K562 (cell line): ENCODE results near the gene RHPN2. TPM values are rescaled to one million over a fixed set of nuclear protein-coding genes. Genes with fewer than 3 reads are reported as not detected.

Source experiments
- ARID3A ChIP-seq: IDR thresholded peaks from 2 replicates; pipeline ENCODE4 v1.6.1; 2012; ENCODE audit warnings: low read depth, low read length, improper control_type of control experiment, borderline replicate concordance
- CCAR2 ChIP-seq: fragments of 200-400 bp; formaldehyde crosslinking; IDR thresholded peaks from 2 replicates; pipeline ENCODE4 v1.6.1; 2017; ENCODE audit warnings: mild to moderate bottlenecking, low read depth, low read length
- GABPB2 ChIP-seq: fragments of 250-450 bp; sonication (Bioruptor Pico); conservative IDR thresholded peaks from 2 replicates; pipeline ENCODE4 v1.5.1; 2021; ENCODE audit warnings: mild to moderate bottlenecking
- ID3 ChIP-seq, 2 experiments: fragments of 250-450 bp in 1 of 2; fragments of 450-650 bp in 1 of 2; sonication (Bioruptor Pico) in 1 of 2; IDR thresholded peaks; 2 replicates each; pipeline versions ENCODE4 v1.6.1 to v1.8.0; 2016 to 2021; ENCODE audit warnings: mild to moderate bottlenecking in 2 of 2, moderate library complexity in 2 of 2, missing compliant biosample characterization in 1 of 2, missing genetic modification characterization in 1 of 2
- PHB2 ChIP-seq: fragments of 450-650 bp; IDR thresholded peaks from 2 replicates; pipeline ENCODE4 v1.6.1; 2017; ENCODE audit warnings: low read depth
- RBM25 ChIP-seq: fragments of 200-400 bp; formaldehyde crosslinking; IDR thresholded peaks from 2 replicates; pipeline ENCODE4 v1.6.1; 2018; ENCODE audit warnings: low read length, low read depth, moderate library complexity; ENCODE audit not compliant: severe bottlenecking
- RBM39 ChIP-seq: fragments of 200-400 bp; formaldehyde crosslinking; optimal IDR thresholded peaks from 2 replicates; pipeline ENCODE3; 2018; ENCODE audit warnings: low read depth, low read length
- USF1 ChIP-seq: sonication (generic); formaldehyde crosslinking; IDR thresholded peaks from 2 replicates; pipeline ENCODE4 v1.9.0; 2022; ENCODE audit warnings: mild to moderate bottlenecking, missing genetic modification reagents
- YY1 ChIP-seq, 3 experiments: IDR thresholded peaks; 2 replicates each; pipeline ENCODE4 v1.6.1; 2011; ENCODE audit warnings: low read length in 2 of 3, mild to moderate bottlenecking in 2 of 3, moderate library complexity in 2 of 3, borderline replicate concordance in 1 of 3, control low read depth in 1 of 3, low read depth in 1 of 3; ENCODE audit not compliant: insufficient read depth in 3 of 3, insufficient replicate concordance in 2 of 3, control insufficient read depth in 1 of 3, insufficient read length in 1 of 3; ENCODE audit errors: extremely low read depth in 1 of 3
- ZNF280B ChIP-seq: fragments of 250-450 bp; sonication (Bioruptor Pico); IDR thresholded peaks from 2 replicates; pipeline ENCODE4 v1.5.1; 2021; ENCODE audit warnings: mild to moderate bottlenecking
- ZNF592 ChIP-seq: fragments of 450-650 bp; IDR thresholded peaks from 2 replicates; pipeline ENCODE4 v1.6.1; 2017; ENCODE audit warnings: antibody characterized with exemption, mild to moderate bottlenecking
- ZNF830 ChIP-seq: fragments of 250-450 bp; sonication (Bioruptor Pico); IDR thresholded peaks from 2 replicates; pipeline ENCODE4 v1.5.0; 2021; ENCODE audit warnings: mild to moderate bottlenecking
- polyA plus RNA-seq, 8 experiments: library from polyadenylated mRNA; depleted of rRNA in 4 of 8; stranded (reverse) in 5 of 8; unstranded in 3 of 8; fragments of >200 nt; fragmentation: Nextera tagmentation in 2 of 8; fragmentation: Illumina TruSeq in 1 of 8; extraction: Ambion mirVana in 2 of 8; extraction: Trizol in 1 of 8; gene quantifications; 2 replicates each; pipeline versions ENCODE4 v1.2.1 to v1.2.3, GENCODE V29; 2011 to 2014; ENCODE audit warnings: inconsistent platforms in 1 of 8, missing spikeins in 1 of 8
- total RNA-seq, 7 experiments: library from RNA; depleted of rRNA in 6 of 7; stranded (reverse); fragments of >200 nt in 6 of 7; fragmentation: Illumina TruSeq in 2 of 7; extraction: Trizol in 2 of 7; gene quantifications; 2 replicates each; pipeline versions ENCODE4 v1.2.1 to v1.2.3, GENCODE V29; 2011 to 2021; ENCODE audit warnings: low replicate concordance in 1 of 7

RHPN2 gene
- total and polyA plus RNA-seq, 9 of the 15 experiments (the other 6 are each of a cell fraction or from before 2014, with no cell fraction given), result 0.63 to 9.9 (median 3.2) TPM

- TF ChIP-seq ARID3A (no peak; the same call in 1 of the 2 replicates), RBM39 (no peak), ZNF830 (no peak), ID3 (CRISPR knock-in tag; IDR thresholded peaks at IDR 0.05) (no peak), ID3 (tag; IDR thresholded peaks at IDR 0.05) (no peak), CCAR2 (no peak), USF1 (peak; percentile 49), ZNF280B (CRISPR knock-in tag) (no peak), RBM25 (peak; percentile 98), PHB2 (no peak), ZNF592 (no peak), YY1 (IDR thresholded peaks at IDR 0.05; ENCODE audit: borderline replicate concordance in 1 of 3, control insufficient read depth in 1 of 3, extremely low read depth in 1 of 3, insufficient read depth in 3 of 3, insufficient read length in 1 of 3, insufficient replicate concordance in 2 of 3, low read depth in 1 of 3, low read length in 2 of 3) (peak in 1 of 3 experiments; percentile 35), GABPB2 (CRISPR knock-in tag) (no peak)
Observed at GRCh38 chr19:32971715-32972540, 92.8 kb downstream of the RHPN2 start, which contains the start of the genes CEP89 and FAAP24 (continued).
